ENCODE measurements around the gene MYH7. TPM values are rescaled to one million over a fixed set of nuclear protein-coding genes. Genes with fewer than 3 reads are reported as not detected.

MYH7 gene
- total RNA-seq, 1 donor from 2014 or later = not detected

GRCh38 chr14:23414254-23414653, 21.2 kb downstream of the MYH7 start:
- DNase-seq (ENCODE audit: low spot score, unreplicated experiment) = no peak
- Mint-ChIP-seq H3K4me3 (ENCODE audit: low read depth) (no peak overlapping the region), H3K27ac (no peak overlapping the region), H3K9me3 (ENCODE audit: low read depth) (no peaks in the 10 kb centered on the region), H3K4me1 (ENCODE audit: low read depth) (peaks cover 4% of the 10 kb centered on the region), H3K27me3 (peaks cover 14% of the 10 kb centered on the region), H3K36me3 (ENCODE audit: insufficient read depth) (no peaks in the 10 kb centered on the region)
- no peak for TF ChIP-seq CTCF (IDR thresholded peaks at IDR 0.05; ENCODE audit: unreplicated experiment)

- Mint-ChIP-seq H3K4me1 (ENCODE audit: low read depth) (peaks cover 4% of the 10 kb centered on the region), H3K27ac (no peak overlapping the region), H3K27me3 (peaks cover 19% of the 10 kb centered on the region), H3K36me3 (ENCODE audit: insufficient read depth) (no peaks in the 10 kb centered on the region), H3K9me3 (ENCODE audit: low read depth) (no peaks in the 10 kb centered on the region), H3K4me3 (ENCODE audit: low read depth) (no peak overlapping the region)
- DNase-seq (ENCODE audit: low spot score, unreplicated experiment) = no peak
- no peak for TF ChIP-seq CTCF (IDR thresholded peaks at IDR 0.05; ENCODE audit: unreplicated experiment)
Measured at GRCh38 chr14:23413681-23414080, 21.8 kb downstream of the MYH7 start.

- Mint-ChIP-seq H3K4me3 (ENCODE audit: low read depth) (no peak overlapping the region), H3K4me1 (ENCODE audit: low read depth) (peaks cover 4% of the 10 kb centered on the region), H3K27me3 (peaks cover 30% of the 10 kb centered on the region), H3K36me3 (ENCODE audit: insufficient read depth) (no peaks in the 10 kb centered on the region), H3K27ac (no peak overlapping the region), H3K9me3 (ENCODE audit: low read depth) (no peaks in the 10 kb centered on the region)
- no peak for TF ChIP-seq CTCF (IDR thresholded peaks at IDR 0.05; ENCODE audit: unreplicated experiment)
- DNase-seq (ENCODE audit: low spot score, unreplicated experiment) = no peak
Measured at GRCh38 chr14:23411563-23412525, 23.6 kb downstream of the MYH7 start.

GRCh38 chr14:23409966-23410635, 25.4 kb downstream of the MYH7 start:
- Mint-ChIP-seq H3K27me3 (peaks cover 36% of the 10 kb centered on the region), H3K4me1 (ENCODE audit: low read depth) (peaks cover 4% of the 10 kb centered on the region), H3K4me3 (ENCODE audit: low read depth) (no peak overlapping the region), H3K36me3 (ENCODE audit: insufficient read depth) (no peaks in the 10 kb centered on the region), H3K27ac (no peak overlapping the region), H3K9me3 (ENCODE audit: low read depth) (no peaks in the 10 kb centered on the region)
- no peak for DNase-seq (ENCODE audit: low spot score, unreplicated experiment)
- TF ChIP-seq CTCF (IDR thresholded peaks at IDR 0.05; ENCODE audit: unreplicated experiment) = no peak

GRCh38 chr14:23409475-23409874, 26.0 kb downstream of the MYH7 start:
- H3K4me3 Mint-ChIP-seq (ENCODE audit: low read depth) = no peak overlapping the region
- H3K4me1 Mint-ChIP-seq (ENCODE audit: low read depth) = peaks cover 4% of the 10 kb centered on the region
- H3K27me3 Mint-ChIP-seq = peaks cover 39% of the 10 kb centered on the region
- no peak for TF ChIP-seq CTCF (IDR thresholded peaks at IDR 0.05; ENCODE audit: unreplicated experiment)
- no peak overlapping the region for H3K27ac Mint-ChIP-seq
- H3K36me3 Mint-ChIP-seq (ENCODE audit: insufficient read depth) = no peaks in the 10 kb centered on the region
- H3K9me3 Mint-ChIP-seq (ENCODE audit: low read depth) = no peaks in the 10 kb centered on the region
- DNase-seq (ENCODE audit: low spot score, unreplicated experiment) = no peak
